ENCODE measurements around the gene CCDC86.

DNA sequence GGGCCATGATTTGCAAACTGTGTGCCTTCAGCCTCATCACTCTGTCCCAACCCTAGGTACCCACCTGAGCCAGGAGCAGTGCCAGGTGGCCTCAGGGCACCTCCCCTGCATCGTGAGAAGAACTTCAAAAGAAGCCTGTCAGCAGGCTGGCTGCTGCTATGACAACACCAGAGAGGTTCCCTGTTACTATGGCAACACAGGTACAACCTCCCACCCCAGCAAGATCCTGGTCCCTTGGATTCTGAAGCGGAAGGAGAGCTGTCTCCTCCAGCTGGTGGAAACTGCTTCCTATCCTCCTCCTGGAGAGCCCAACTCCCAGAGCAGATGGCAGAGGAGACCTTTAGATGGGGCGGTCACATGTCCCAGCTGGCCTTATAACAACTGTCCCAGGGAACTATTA, 28.4 kb downstream of the CCDC86 start:
- TF ChIP-seq EZH2phosphoT487 (IDR thresholded peaks at IDR 0.05; ENCODE audit: borderline replicate concordance, low read depth) (no peak), SIN3A (IDR thresholded peaks at IDR 0.05; ENCODE audit: borderline replicate concordance, low read depth, low read length) (no peak), POLR2AphosphoS5 (IDR thresholded peaks at IDR 0.05; ENCODE audit: low read depth, low read length) (no peak), JUND (IDR thresholded peaks at IDR 0.05) (no peak), RAD21 (IDR thresholded peaks at IDR 0.05; ENCODE audit: low read length) (no peak)
- TF ChIP-seq, protein P1, sequence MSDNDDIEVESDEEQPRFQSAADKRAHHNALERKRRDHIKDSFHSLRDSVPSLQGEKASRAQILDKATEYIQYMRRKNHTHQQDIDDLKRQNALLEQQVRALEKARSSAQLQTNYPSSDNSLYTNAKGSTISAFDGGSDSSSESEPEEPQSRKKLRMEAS (IDR thresholded peaks at IDR 0.05; ENCODE audit: low read depth), result no peak
- TF ChIP-seq, protein P2, sequence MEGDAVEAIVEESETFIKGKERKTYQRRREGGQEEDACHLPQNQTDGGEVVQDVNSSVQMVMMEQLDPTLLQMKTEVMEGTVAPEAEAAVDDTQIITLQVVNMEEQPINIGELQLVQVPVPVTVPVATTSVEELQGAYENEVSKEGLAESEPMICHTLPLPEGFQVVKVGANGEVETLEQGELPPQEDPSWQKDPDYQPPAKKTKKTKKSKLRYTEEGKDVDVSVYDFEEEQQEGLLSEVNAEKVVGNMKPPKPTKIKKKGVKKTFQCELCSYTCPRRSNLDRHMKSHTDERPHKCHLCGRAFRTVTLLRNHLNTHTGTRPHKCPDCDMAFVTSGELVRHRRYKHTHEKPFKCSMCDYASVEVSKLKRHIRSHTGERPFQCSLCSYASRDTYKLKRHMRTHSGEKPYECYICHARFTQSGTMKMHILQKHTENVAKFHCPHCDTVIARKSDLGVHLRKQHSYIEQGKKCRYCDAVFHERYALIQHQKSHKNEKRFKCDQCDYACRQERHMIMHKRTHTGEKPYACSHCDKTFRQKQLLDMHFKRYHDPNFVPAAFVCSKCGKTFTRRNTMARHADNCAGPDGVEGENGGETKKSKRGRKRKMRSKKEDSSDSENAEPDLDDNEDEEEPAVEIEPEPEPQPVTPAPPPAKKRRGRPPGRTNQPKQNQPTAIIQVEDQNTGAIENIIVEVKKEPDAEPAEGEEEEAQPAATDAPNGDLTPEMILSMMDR (IDR thresholded peaks at IDR 0.05), result no peak
- TF ChIP-seq, protein P3, sequence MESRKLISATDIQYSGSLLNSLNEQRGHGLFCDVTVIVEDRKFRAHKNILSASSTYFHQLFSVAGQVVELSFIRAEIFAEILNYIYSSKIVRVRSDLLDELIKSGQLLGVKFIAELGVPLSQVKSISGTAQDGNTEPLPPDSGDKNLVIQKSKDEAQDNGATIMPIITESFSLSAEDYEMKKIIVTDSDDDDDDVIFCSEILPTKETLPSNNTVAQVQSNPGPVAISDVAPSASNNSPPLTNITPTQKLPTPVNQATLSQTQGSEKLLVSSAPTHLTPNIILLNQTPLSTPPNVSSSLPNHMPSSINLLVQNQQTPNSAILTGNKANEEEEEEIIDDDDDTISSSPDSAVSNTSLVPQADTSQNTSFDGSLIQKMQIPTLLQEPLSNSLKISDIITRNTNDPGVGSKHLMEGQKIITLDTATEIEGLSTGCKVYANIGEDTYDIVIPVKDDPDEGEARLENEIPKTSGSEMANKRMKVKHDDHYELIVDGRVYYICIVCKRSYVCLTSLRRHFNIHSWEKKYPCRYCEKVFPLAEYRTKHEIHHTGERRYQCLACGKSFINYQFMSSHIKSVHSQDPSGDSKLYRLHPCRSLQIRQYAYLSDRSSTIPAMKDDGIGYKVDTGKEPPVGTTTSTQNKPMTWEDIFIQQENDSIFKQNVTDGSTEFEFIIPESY (IDR thresholded peaks at IDR 0.05; ENCODE audit: borderline replicate concordance, low read depth), result no peak

Data from SK-N-SH (cell line).